Measurements from ENCODE around the gene WDCP.

Gene WDCP

DNA sequence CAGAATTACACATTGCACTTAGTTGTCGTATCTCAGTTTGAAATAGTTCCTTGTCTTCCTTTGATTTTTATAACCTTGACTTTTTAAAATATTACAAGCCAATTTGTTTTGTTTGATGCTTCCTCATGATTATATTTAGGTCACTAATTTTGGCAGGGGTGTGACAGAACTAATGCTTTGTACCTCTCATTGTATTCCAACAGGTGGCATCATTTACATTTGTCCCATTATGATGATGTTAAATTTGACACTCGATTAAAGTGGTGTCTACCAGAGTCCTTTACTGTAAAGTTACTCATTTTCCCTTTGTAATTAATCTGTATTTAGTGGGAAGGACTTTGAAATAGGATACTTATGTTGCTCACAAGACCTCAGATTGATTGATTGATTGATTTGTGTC is 58.8 kb downstream of the WDCP start:
- peak; percentile 36 to 56 for DNase-seq

All from AML-193 (cell line).